Measurements from ENCODE around the gene MED13L.

Gene MED13L

GRCh38 chr12:116055895-116056607, 221.4 kb downstream of the MED13L start:
- Histone ChIP-seq H3K9me3 (replicated peaks in 1 of 11) (no peaks in the 10 kb centered on the region), H3K4me2 (no peak overlapping the region), H3K9ac (no peak overlapping the region), H3K36me3 (peaks cover 0 to 14% (median 0%) of the 10 kb centered on the region in 11 experiments; a peak in 2 of 22 replicates), H3K4me1 (peaks cover 14 to 47% (median 38%) of the 10 kb centered on the region in 10 experiments), H3K4me3 (no peak overlapping the region), H4K20me1 (peaks cover 66 to 100% (median 95%) of the 10 kb centered on the region in 11 experiments), H3K27me3 (no peaks in the 10 kb centered on the region), H3K27ac (no peak overlapping the region)
- TF ChIP-seq Cebpa-rat (IDR thresholded peaks at IDR 0.05) = no peak

- H3K27ac ChIP-seq = no peak overlapping the region
- no peak overlapping the region for H3K9ac ChIP-seq
- peaks cover 0 to 7% (median 3%) of the 10 kb centered on the region in 11 experiments; a peak in 2 of 22 replicates for H3K36me3 ChIP-seq
- no peak overlapping the region for H3K4me3 ChIP-seq
- H3K9me3 ChIP-seq (replicated peaks in 1 of 11) = no peaks in the 10 kb centered on the region
- H3K27me3 ChIP-seq = no peaks in the 10 kb centered on the region
- 0 out of 22 replicates have a peak overlapping the region, but pooled peaks of 1 of the 11 experiments have one; percentile 2 for H3K4me2 ChIP-seq
- H4K20me1 ChIP-seq = peaks cover 80 to 100% (median 98%) of the 10 kb centered on the region in 11 experiments
- peaks cover 14 to 49% (median 43%) of the 10 kb centered on the region in 10 experiments for H3K4me1 ChIP-seq
- no peak for TF ChIP-seq Cebpa-rat (IDR thresholded peaks at IDR 0.05)
These were observed 223.2 kb downstream of the MED13L start for GRCh38 chr12:116054280-116054679.

GRCh38 chr12:116053479-116054200, 223.9 kb downstream of the MED13L start:
- peaks cover 82 to 100% (median 98%) of the 10 kb centered on the region in 11 experiments for H4K20me1 ChIP-seq
- TF ChIP-seq Cebpa-rat (IDR thresholded peaks at IDR 0.05) = no peak
- H3K4me1 ChIP-seq = peaks cover 17 to 49% (median 44%) of the 10 kb centered on the region in 10 experiments
- peaks cover 0 to 5% (median 0%) of the 10 kb centered on the region in 11 experiments; a peak in 1 of 22 replicates for H3K36me3 ChIP-seq
- H3K27ac ChIP-seq = no peak overlapping the region; a peak in 1 of 22 replicates
- H3K4me2 ChIP-seq = peak overlapping the region in 1 of 11 experiments; percentile 2; a peak in 2 of 22 replicates
- no peak overlapping the region for H3K9ac ChIP-seq
- H3K27me3 ChIP-seq = no peaks in the 10 kb centered on the region
- no peak overlapping the region for H3K4me3 ChIP-seq
- H3K9me3 ChIP-seq (replicated peaks in 1 of 11) = no peaks in the 10 kb centered on the region

GRCh38 chr12:116050275-116050674, 227.2 kb downstream of the MED13L start:
- H3K4me2 ChIP-seq = peak overlapping the region; percentile 35 to 61 (median 50); a peak in 20 of 22 replicates
- H3K4me1 ChIP-seq = peaks cover 21 to 54% (median 51%) of the 10 kb centered on the region in 10 experiments
- H3K4me3 ChIP-seq = no peak overlapping the region
- no peak overlapping the region for H3K9ac ChIP-seq
- H3K27me3 ChIP-seq = no peaks in the 10 kb centered on the region
- H3K36me3 ChIP-seq = peaks cover 0 to 14% (median 6%) of the 10 kb centered on the region in 11 experiments; a peak in 6 of 22 replicates
- no peak for TF ChIP-seq Cebpa-rat (IDR thresholded peaks at IDR 0.05)
- H3K27ac ChIP-seq = 0 out of 22 replicates have a peak overlapping the region, but pooled peaks of 1 of the 11 experiments have one; percentile 8
- H4K20me1 ChIP-seq = peaks cover 78 to 100% (median 92%) of the 10 kb centered on the region in 11 experiments
- H3K9me3 ChIP-seq (replicated peaks in 1 of 11) = no peaks in the 10 kb centered on the region

- Histone ChIP-seq H4K20me1 (peaks cover 71 to 100% (median 91%) of the 10 kb centered on the region in 11 experiments), H3K27me3 (no peaks in the 10 kb centered on the region), H3K9ac (no peak overlapping the region), H3K9me3 (replicated peaks in 1 of 11) (no peaks in the 10 kb centered on the region), H3K4me3 (no peak overlapping the region), H3K4me1 (peaks cover 21 to 59% (median 51%) of the 10 kb centered on the region in 10 experiments), H3K36me3 (peaks cover 0 to 25% (median 10%) of the 10 kb centered on the region in 11 experiments; a peak in 9 of 22 replicates), H3K27ac (peak overlapping the region in 1 of 11 experiments; percentile 4; a peak in 1 of 22 replicates), H3K4me2 (peak overlapping the region in 10 of 11 experiments; percentile 15 to 55 (median 23); a peak in 13 of 22 replicates)
- TF ChIP-seq Cebpa-rat (IDR thresholded peaks at IDR 0.05) = no peak
These were observed 228.6 kb downstream of the MED13L start for GRCh38 chr12:116048879-116049278.

GRCh38 chr12:116046039-116046438, 231.5 kb downstream of the MED13L start:
- no peaks in the 10 kb centered on the region for H3K27me3 ChIP-seq
- H3K4me3 ChIP-seq = no peak overlapping the region
- H3K4me1 ChIP-seq = peaks cover 19 to 55% (median 35%) of the 10 kb centered on the region in 10 experiments
- H3K9ac ChIP-seq = no peak overlapping the region
- H3K36me3 ChIP-seq = peaks cover 2 to 54% (median 25%) of the 10 kb centered on the region in 11 experiments; a peak in 18 of 22 replicates
- no peak overlapping the region for H3K27ac ChIP-seq
- peak overlapping the region in 2 of 11 experiments; percentile 29 to 42; a peak in 2 of 22 replicates for H3K4me2 ChIP-seq
- H3K9me3 ChIP-seq (replicated peaks in 1 of 11) = 0 out of 22 replicates have a peak, but pooled peaks cover 0 to 6% (median 0%) of the 10 kb centered on the region in 11 experiments
- peaks cover 51 to 100% (median 90%) of the 10 kb centered on the region in 11 experiments; a peak in 21 of 22 replicates for H4K20me1 ChIP-seq
- no peak for TF ChIP-seq Cebpa-rat (IDR thresholded peaks at IDR 0.05)

- Histone ChIP-seq H3K4me1 (peaks cover 13 to 48% (median 26%) of the 10 kb centered on the region in 10 experiments), H3K4me2 (no peak overlapping the region), H4K20me1 (peaks cover 42 to 100% (median 87%) of the 10 kb centered on the region in 11 experiments; a peak in 21 of 22 replicates), H3K4me3 (no peak overlapping the region), H3K36me3 (peaks cover 5 to 62% (median 31%) of the 10 kb centered on the region in 11 experiments; a peak in 18 of 22 replicates), H3K9me3 (replicated peaks in 1 of 11) (0 out of 22 replicates have a peak, but pooled peaks cover 0 to 6% (median 0%) of the 10 kb centered on the region in 11 experiments), H3K27ac (no peak overlapping the region), H3K27me3 (no peaks in the 10 kb centered on the region), H3K9ac (no peak overlapping the region)
- TF ChIP-seq Cebpa-rat (IDR thresholded peaks at IDR 0.05) = no peak
These were observed 232.3 kb downstream of the MED13L start for GRCh38 chr12:116045150-116045549.

GRCh38 chr12:116043659-116044535, 233.6 kb downstream of the MED13L start:
- Histone ChIP-seq H3K9me3 (replicated peaks in 1 of 11) (0 out of 22 replicates have a peak, but pooled peaks cover 0 to 6% (median 0%) of the 10 kb centered on the region in 11 experiments), H3K27ac (no peak overlapping the region), H3K36me3 (peaks cover 5 to 62% (median 36%) of the 10 kb centered on the region in 11 experiments; a peak in 18 of 22 replicates), H3K4me2 (peak overlapping the region in 2 of 11 experiments; percentile 37 to 47; a peak in 3 of 22 replicates), H3K4me1 (peaks cover 4 to 36% (median 15%) of the 10 kb centered on the region in 10 experiments; a peak in 19 of 20 replicates), H3K9ac (no peak overlapping the region), H3K4me3 (no peak overlapping the region), H4K20me1 (peaks cover 34 to 100% (median 86%) of the 10 kb centered on the region in 11 experiments; a peak in 21 of 22 replicates), H3K27me3 (no peaks in the 10 kb centered on the region)
- TF ChIP-seq Cebpa-rat (IDR thresholded peaks at IDR 0.05) = no peak

Measured in BLaER1 treated with 17β-estradiol and CSF1 and Interleukin-3, amounts not matched to agents 10 nM and 100 nM (cell line).